K562 (cell line): ENCODE data around the gene PTCH1. TPM values are rescaled to one million over a fixed set of nuclear protein-coding genes. Genes with fewer than 3 reads are reported as not detected.

Source experiments
- CCNT2 ChIP-seq: IDR thresholded peaks from 2 replicates; pipeline ENCODE4 v1.6.1; 2011; ENCODE audit warnings: borderline replicate concordance, low read depth, mild to moderate bottlenecking, moderate library complexity, mixed read lengths, low read length; ENCODE audit not compliant: insufficient read length; ENCODE audit errors: extremely low read depth
- EZH2 ChIP-seq: IDR thresholded peaks from 2 replicates; pipeline ENCODE4 v1.6.1; 2012; ENCODE audit warnings: low read depth, mild to moderate bottlenecking, inconsistent platforms, low read length, borderline replicate concordance
- FOXA3 ChIP-seq, 2 experiments: fragments of 450-650 bp in 1 of 2; sonication (generic) in 1 of 2; formaldehyde crosslinking; IDR thresholded peaks in 1 of 2; conservative IDR thresholded peaks in 1 of 2; 2 replicates each; pipeline versions ENCODE4 v1.4.0 to v1.8.0; 2020 to 2022; ENCODE audit warnings: mild to moderate bottlenecking in 2 of 2, missing genetic modification reagents in 1 of 2
- FOXM1 ChIP-seq, 2 experiments: fragments of 450-650 bp in 1 of 2; sonication (generic) in 1 of 2; formaldehyde crosslinking in 1 of 2; IDR thresholded peaks; 2 replicates each; pipeline versions ENCODE4 v1.6.1 to v1.9.0; 2017 to 2022; ENCODE audit warnings: low read depth in 2 of 2, mild to moderate bottlenecking in 2 of 2, missing genetic modification reagents in 1 of 2, moderate library complexity in 1 of 2
- JUND ChIP-seq, 2 experiments: IDR thresholded peaks; 2 replicates in 1 of 2; 3 replicates in 1 of 2; pipeline ENCODE4 v1.6.1; 2011; ENCODE audit warnings: borderline replicate concordance in 2 of 2, low read depth in 2 of 2, low read length in 2 of 2, improper control_type of control experiment in 1 of 2, missing biosample characterization in 1 of 2, missing genetic modification characterization in 1 of 2, missing genetic modification reagents in 1 of 2
- KDM2B ChIP-seq: fragments of 250-450 bp; sonication (Bioruptor Pico); IDR thresholded peaks from 2 replicates; pipeline ENCODE4 v1.8.0; 2021; ENCODE audit warnings: mild to moderate bottlenecking, moderate library complexity
- MAFG ChIP-seq: fragments of 450-650 bp; conservative IDR thresholded peaks from 2 replicates; pipeline ENCODE4 v1.6.1; 2016; ENCODE audit warnings: missing genetic modification characterization, missing compliant biosample characterization
- PCBP1 ChIP-seq: fragments of 200-400 bp; formaldehyde crosslinking; IDR thresholded peaks from 2 replicates; pipeline ENCODE4 v1.6.1; 2018; ENCODE audit warnings: mild to moderate bottlenecking, low read depth, low read length; ENCODE audit not compliant: poor library complexity, severe bottlenecking
- RCOR1 ChIP-seq, 2 experiments: IDR thresholded peaks; 2 replicates each; pipeline ENCODE4 v1.6.1; 2012; ENCODE audit warnings: low read depth in 2 of 2, low read length in 2 of 2, borderline replicate concordance in 1 of 2, improper control_type of control experiment in 1 of 2
- RHOXF2B ChIP-seq: fragments of 250-450 bp; sonication (Bioruptor Pico); conservative IDR thresholded peaks from 2 replicates; pipeline ENCODE4 v1.5.1; 2021
- SMARCA4 ChIP-seq: fragments of 450-650 bp; IDR thresholded peaks from 2 replicates; pipeline ENCODE4 v1.6.1; 2016
- TBL1XR1 ChIP-seq, 2 experiments: IDR thresholded peaks; 2 replicates each; pipeline ENCODE4 v1.6.1; 2012; ENCODE audit warnings: improper control_type of control experiment in 2 of 2, low read length in 2 of 2, mild to moderate bottlenecking in 1 of 2
- ZBED1 ChIP-seq: IDR thresholded peaks from 2 replicates; pipeline ENCODE4 v1.6.1; 2014
- ZFX ChIP-seq: sonication (generic); formaldehyde crosslinking; IDR thresholded peaks from 2 replicates; pipeline ENCODE4 v1.8.0; 2022; ENCODE audit warnings: mild to moderate bottlenecking, missing genetic modification reagents, moderate library complexity
- ZNF143 ChIP-seq: sonication (generic); formaldehyde crosslinking; IDR thresholded peaks from 2 replicates; pipeline ENCODE4 v1.9.0; 2022; ENCODE audit warnings: mild to moderate bottlenecking, missing genetic modification reagents
- ZNF668 ChIP-seq: fragments of 250-450 bp; sonication (Bioruptor Pico); IDR thresholded peaks from 2 replicates; pipeline ENCODE4 v1.8.0; 2022; ENCODE audit warnings: mild to moderate bottlenecking, inconsistent platforms
- polyA plus RNA-seq, 8 experiments: library from polyadenylated mRNA; depleted of rRNA in 4 of 8; stranded (reverse) in 5 of 8; unstranded in 3 of 8; fragments of >200 nt; fragmentation: Nextera tagmentation in 2 of 8; fragmentation: Illumina TruSeq in 1 of 8; extraction: Ambion mirVana in 2 of 8; extraction: Trizol in 1 of 8; gene quantifications; 2 replicates each; pipeline versions ENCODE4 v1.2.1 to v1.2.3, GENCODE V29; 2011 to 2014; ENCODE audit warnings: inconsistent platforms in 1 of 8, missing spikeins in 1 of 8
- total RNA-seq, 7 experiments: library from RNA; depleted of rRNA in 6 of 7; stranded (reverse); fragments of >200 nt in 6 of 7; fragmentation: Illumina TruSeq in 2 of 7; extraction: Trizol in 2 of 7; gene quantifications; 2 replicates each; pipeline versions ENCODE4 v1.2.1 to v1.2.3, GENCODE V29; 2011 to 2021; ENCODE audit warnings: low replicate concordance in 1 of 7
- TF ChIP-seq, protein P1 (sequence below), 2 experiments: fragments of 150-350 bp in 1 of 2; IDR thresholded peaks; 2 replicates each; pipeline ENCODE4 v1.6.1; 2012 to 2016; ENCODE audit warnings: low read depth in 2 of 2, low read length in 2 of 2, mild to moderate bottlenecking in 1 of 2, moderate library complexity in 1 of 2
- TF ChIP-seq, protein P2 (sequence below): fragments of 450-650 bp; IDR thresholded peaks from 2 replicates; pipeline ENCODE4 v1.6.1; 2016
- TF ChIP-seq, protein P3 (sequence below): fragments of 200-400 bp; formaldehyde crosslinking; IDR thresholded peaks from 2 replicates; pipeline ENCODE4 v1.6.1; 2017; ENCODE audit warnings: mild to moderate bottlenecking, low read depth, low read length, moderate library complexity

PTCH1 gene
- total and polyA plus RNA-seq, 9 of the 15 experiments (the other 6 are each of a cell fraction or from before 2014, with no cell fraction given): 0.70 to 9.9 (median 3.8) TPM

DNA sequence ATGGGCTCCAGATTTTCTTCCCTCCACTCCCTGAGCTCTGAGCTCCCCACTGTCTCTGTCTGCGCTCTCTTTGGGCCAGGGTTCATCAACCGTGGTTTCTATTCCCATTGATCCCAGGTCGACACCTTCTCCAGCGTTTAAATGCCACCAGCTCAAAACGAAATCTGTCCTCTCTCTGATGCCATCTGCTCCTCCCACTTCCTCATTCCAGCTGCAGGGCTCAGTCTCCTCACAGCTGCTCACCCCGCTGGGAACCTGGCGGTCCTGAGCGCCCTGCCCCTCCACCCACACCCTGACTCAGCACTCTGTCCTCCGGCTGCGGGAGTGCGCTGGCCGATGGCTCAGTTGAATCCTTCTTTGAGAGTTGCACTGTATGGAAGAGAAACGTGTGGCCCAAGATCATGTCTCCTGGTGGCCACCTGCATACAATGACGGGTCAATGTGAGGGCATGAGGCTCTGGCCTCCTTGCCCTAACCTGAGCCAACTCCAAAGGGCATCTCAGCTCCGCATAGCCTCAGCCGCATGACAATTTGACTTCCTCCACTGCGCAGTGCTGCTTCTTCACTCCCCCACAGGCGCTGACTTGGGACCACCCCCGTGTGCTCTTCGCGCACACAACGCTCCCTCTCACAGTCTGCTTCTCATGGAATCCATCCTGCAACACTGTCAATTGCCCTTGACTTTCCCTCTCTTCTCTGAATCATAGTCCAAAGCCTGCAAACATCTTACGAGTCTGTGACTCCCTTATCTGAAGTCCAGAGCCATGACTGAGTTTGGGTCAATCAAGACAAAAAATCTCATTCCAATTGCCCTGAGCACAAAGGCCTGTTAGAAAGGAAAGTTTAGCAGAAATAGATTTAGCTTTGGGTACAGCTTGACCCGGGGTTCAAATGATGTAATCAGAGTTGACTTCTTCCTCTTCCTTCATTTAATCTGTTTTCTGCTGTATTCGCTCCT is 82.4 kb downstream of the PTCH1 start (continued):
- TF ChIP-seq, protein P1, sequence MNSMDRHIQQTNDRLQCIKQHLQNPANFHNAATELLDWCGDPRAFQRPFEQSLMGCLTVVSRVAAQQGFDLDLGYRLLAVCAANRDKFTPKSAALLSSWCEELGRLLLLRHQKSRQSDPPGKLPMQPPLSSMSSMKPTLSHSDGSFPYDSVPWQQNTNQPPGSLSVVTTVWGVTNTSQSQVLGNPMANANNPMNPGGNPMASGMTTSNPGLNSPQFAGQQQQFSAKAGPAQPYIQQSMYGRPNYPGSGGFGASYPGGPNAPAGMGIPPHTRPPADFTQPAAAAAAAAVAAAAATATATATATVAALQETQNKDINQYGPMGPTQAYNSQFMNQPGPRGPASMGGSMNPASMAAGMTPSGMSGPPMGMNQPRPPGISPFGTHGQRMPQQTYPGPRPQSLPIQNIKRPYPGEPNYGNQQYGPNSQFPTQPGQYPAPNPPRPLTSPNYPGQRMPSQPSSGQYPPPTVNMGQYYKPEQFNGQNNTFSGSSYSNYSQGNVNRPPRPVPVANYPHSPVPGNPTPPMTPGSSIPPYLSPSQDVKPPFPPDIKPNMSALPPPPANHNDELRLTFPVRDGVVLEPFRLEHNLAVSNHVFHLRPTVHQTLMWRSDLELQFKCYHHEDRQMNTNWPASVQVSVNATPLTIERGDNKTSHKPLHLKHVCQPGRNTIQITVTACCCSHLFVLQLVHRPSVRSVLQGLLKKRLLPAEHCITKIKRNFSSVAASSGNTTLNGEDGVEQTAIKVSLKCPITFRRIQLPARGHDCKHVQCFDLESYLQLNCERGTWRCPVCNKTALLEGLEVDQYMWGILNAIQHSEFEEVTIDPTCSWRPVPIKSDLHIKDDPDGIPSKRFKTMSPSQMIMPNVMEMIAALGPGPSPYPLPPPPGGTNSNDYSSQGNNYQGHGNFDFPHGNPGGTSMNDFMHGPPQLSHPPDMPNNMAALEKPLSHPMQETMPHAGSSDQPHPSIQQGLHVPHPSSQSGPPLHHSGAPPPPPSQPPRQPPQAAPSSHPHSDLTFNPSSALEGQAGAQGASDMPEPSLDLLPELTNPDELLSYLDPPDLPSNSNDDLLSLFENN (IDR thresholded peaks at IDR 0.05; ENCODE audit: low read depth in 2 of 2, low read length in 2 of 2): no peak
- peak in 1 of 2 experiments; percentile 82; a peak in 3 of 4 replicates for TF ChIP-seq RCOR1 (IDR thresholded peaks at IDR 0.05; ENCODE audit: borderline replicate concordance in 1 of 2, low read depth in 2 of 2, low read length in 2 of 2)
- TF ChIP-seq FOXA3 (CRISPR knock-in tag; conservative IDR thresholded peaks at IDR 0.05 in 1 of 2, IDR thresholded peaks at IDR 0.05 in 1 of 2): peak in 1 of 2 experiments; percentile 63; a peak in 1 of 4 replicates
- peak in 1 of 2 experiments; percentile 56; a peak in 1 of 4 replicates for TF ChIP-seq TBL1XR1 (IDR thresholded peaks at IDR 0.05; ENCODE audit: low read length in 2 of 2)
- TF ChIP-seq PCBP1: no peak
- TF ChIP-seq, protein P2, sequence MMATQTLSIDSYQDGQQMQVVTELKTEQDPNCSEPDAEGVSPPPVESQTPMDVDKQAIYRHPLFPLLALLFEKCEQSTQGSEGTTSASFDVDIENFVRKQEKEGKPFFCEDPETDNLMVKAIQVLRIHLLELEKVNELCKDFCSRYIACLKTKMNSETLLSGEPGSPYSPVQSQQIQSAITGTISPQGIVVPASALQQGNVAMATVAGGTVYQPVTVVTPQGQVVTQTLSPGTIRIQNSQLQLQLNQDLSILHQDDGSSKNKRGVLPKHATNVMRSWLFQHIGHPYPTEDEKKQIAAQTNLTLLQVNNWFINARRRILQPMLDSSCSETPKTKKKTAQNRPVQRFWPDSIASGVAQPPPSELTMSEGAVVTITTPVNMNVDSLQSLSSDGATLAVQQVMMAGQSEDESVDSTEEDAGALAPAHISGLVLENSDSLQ: peak; percentile 46; the same call in 1 of the 2 replicates
- no peak for TF ChIP-seq EZH2
- TF ChIP-seq, protein P3, sequence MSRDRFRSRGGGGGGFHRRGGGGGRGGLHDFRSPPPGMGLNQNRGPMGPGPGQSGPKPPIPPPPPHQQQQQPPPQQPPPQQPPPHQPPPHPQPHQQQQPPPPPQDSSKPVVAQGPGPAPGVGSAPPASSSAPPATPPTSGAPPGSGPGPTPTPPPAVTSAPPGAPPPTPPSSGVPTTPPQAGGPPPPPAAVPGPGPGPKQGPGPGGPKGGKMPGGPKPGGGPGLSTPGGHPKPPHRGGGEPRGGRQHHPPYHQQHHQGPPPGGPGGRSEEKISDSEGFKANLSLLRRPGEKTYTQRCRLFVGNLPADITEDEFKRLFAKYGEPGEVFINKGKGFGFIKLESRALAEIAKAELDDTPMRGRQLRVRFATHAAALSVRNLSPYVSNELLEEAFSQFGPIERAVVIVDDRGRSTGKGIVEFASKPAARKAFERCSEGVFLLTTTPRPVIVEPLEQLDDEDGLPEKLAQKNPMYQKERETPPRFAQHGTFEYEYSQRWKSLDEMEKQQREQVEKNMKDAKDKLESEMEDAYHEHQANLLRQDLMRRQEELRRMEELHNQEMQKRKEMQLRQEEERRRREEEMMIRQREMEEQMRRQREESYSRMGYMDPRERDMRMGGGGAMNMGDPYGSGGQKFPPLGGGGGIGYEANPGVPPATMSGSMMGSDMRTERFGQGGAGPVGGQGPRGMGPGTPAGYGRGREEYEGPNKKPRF: no peak
- TF ChIP-seq ZNF668 (CRISPR knock-in tag): no peak
- peak; percentile 75 for TF ChIP-seq JUND (IDR thresholded peaks at IDR 0.05; ENCODE audit: borderline replicate concordance, low read depth, low read length)
- peak; percentile 37; the same call in 2 of the 3 replicates for TF ChIP-seq JUND (tag; IDR thresholded peaks at IDR 0.05; ENCODE audit: borderline replicate concordance, low read depth, low read length)
- TF ChIP-seq ZFX (CRISPR knock-in tag): peak; percentile 25; the same call in 1 of the 2 replicates
- peak; percentile 97 for TF ChIP-seq MAFG
- peak; percentile 64 for TF ChIP-seq CCNT2
- no peak for TF ChIP-seq FOXM1 (IDR thresholded peaks at IDR 0.05; ENCODE audit: low read depth)
- TF ChIP-seq FOXM1 (CRISPR knock-in tag; IDR thresholded peaks at IDR 0.05; ENCODE audit: low read depth): no peak
- no peak for TF ChIP-seq KDM2B (CRISPR knock-in tag)
- no peak for TF ChIP-seq ZNF143 (CRISPR knock-in tag)
- peak; percentile 73; the same call in 1 of the 2 replicates for TF ChIP-seq SMARCA4
- TF ChIP-seq RHOXF2B (CRISPR knock-in tag): no peak
- TF ChIP-seq ZBED1: no peak
